GM21526 (cell line): ENCODE measurements around the gene WDR20.

ENCODE experiments used
- ATAC-seq: cut with Tn5 transposase; IDR thresholded peaks from one replicate; pipeline ENCODE4 v1.9.1; 2021; ENCODE audit warnings: moderate library complexity; ENCODE audit not compliant: unreplicated experiment, low FRiP score

WDR20 gene

GRCh38 chr14:102215071-102215470 is 75.4 kb downstream of the WDR20 start:
- no peak for ATAC-seq

DNA sequence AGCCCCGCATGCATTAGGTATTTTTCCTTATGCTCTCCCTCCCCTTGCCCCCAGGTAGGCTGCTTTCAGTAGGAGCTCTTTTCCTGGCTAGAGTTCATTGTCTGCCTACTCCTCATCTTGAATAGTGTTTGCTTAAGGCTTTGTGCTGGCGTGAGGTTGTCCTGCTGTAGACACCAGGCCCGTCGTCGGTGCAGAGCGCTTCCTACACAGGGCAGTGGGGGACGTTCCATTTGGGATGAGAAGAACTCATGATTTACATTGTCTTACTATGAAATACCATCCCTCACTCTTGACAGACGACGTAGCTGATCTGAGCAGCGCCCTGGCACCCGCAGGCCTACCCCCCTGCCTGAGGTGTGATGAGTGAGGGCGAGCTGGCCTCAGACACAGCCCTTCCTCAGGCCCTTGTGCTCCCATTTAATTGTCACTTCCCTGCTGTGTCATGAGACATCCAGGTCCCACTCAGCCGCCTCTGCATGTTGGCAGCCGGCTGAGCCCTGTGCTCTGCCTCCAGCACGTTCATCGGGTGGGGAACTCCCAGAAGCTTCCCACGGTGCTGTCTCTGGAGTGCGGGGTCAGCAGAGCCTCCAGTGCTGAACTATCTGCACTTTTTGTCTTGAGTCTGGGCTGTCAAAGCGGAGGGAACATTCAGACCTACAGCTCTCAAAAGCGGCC is 76.0 kb downstream of the WDR20 start:
- no peak for ATAC-seq

GRCh38 chr14:102217399-102217798 is 77.7 kb downstream of the WDR20 start:
- no peak for ATAC-seq

- no peak for ATAC-seq
Observed at GRCh38 chr14:102217987-102218421, 78.3 kb downstream of the WDR20 start.

GRCh38 chr14:102218688-102219087 is 79.0 kb downstream of the WDR20 start:
- ATAC-seq = no peak

DNA sequence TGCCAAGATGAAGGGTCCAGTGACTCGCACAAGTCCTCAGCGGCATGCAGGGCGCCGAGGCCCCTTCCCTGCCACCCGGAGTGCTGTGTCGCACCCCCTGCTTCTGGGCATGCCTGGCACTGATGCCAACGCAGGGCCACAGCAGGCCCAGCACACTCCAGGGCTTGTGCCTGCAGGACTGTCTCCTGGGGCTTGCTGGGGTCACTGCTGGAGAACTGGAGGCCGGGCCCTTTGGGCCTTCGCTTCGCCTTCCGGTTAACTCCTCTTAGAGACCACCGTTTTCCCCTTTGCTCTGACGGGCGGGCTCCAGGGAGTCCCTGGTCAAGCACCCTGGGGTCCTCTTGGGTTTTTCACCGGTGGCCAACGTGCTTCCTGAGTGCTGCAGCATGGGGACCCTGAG is 79.6 kb downstream of the WDR20 start:
- no peak for ATAC-seq

DNA sequence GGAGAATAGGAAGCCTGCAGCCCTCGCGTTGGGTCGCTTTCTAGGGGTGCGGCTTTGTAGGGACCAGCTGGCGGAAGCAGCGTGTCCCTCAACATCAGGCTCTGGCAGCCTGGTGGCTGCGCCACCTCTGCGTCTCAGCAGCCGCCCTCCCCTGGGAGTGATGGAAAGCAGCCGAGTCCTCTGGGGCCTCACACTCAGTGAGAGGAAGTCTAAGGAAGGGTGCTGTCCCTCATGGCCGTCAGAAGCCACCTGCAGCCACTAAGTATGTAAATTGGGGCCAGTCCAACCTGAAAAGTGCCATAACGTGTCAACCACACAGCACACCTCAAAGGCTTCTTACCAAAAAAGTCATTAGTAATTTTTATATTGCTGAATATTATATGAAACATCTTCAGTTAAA is 80.3 kb downstream of the WDR20 start:
- ATAC-seq = peak; percentile 73

DNA sequence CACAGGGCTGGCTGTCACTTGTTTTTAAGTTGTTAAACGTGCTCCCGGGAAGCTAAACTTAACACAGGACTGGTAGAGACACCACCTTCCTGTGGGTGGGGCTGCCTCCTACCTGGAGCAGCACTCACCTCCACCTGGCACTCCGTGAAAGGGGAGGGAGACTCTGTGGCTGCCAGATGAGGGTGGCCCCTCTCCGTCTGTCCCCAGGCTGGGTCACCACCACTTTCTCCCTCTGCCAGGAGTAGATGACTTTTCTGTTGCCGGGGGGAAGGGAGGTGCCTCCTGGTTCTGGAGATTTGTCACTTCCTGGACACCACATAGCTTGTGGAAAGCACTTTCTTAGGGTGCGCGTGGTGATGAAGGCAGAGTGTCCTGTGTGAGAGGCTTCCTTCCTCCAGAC is 81.3 kb downstream of the WDR20 start:
- ATAC-seq = no peak

DNA sequence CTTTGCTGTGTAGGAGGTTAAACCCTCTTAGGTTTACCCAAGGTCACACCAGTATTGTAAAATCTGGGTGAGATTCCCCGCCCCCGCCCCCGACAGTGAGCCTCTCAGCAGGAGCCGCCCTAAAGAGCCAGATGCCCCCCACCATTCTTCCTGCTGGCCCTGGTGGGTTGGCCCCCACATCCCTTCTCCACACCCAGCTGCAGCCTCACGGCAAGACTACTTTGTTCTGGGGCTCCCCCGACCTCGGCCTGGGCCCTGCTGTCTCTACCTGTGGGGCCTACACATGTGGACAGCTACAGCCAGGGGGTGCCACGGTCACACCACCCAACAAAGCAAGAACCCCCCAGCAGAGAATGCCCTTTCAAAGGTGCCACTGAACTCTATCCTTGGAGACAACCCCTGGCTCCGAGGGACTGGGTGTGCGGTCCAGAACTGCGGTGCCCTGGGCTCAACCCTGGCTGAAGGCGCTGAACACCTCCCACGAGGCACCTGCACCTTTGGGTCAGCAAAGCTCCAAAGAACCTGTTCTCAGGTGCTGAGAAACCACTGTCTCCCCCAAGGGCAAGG is 82.4 kb downstream of the WDR20 start:
- no peak for ATAC-seq

- no peak for ATAC-seq
Observed at GRCh38 chr14:102222751-102223150, 83.1 kb downstream of the WDR20 start.

DNA sequence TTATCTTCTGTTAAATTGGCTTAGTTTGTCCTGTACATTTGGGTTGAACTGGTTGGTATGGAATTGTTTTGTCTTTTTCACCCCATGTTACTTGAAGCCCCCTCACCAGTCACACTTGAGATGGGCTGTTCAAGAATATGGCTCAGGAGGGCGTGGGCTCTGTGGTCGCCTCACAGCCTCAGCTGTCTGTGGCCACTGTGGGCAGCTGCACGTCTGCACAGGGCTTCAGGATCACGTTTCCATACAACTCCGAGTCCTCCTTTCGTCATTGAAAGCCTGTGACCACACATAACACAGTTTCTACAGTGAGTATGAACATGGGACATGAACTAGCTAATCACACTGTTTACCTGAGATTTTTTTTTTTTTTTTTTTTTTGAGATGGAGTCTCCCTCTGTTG is 84.0 kb downstream of the WDR20 start:
- ATAC-seq = no peak

DNA sequence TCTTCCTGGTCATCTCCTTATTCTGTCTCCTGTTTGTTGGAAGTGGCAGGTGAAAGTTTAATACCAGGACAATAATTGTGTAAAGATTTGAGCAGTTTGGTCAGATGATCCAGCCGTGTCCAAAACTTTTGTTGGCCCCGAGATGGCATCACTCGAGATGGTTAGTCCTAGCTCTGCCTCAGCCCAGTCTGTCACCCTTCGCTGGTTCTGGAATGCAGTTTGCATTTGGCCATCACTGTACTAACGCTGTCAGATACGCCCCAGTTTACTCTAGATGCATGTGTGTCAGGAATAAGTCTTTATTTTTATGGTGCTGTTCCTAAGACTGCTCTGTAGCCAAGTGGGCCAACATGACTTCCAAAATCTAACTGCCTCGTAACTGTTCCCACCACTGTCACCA is 85.7 kb downstream of the WDR20 start:
- no peak for ATAC-seq

- no peak for ATAC-seq
Observed at GRCh38 chr14:102225936-102226335, 86.2 kb downstream of the WDR20 start.

GRCh38 chr14:102226356-102227125 is 86.8 kb downstream of the WDR20 start:
- ATAC-seq = no peak

GRCh38 chr14:102227184-102227964 is 87.7 kb downstream of the WDR20 start:
- ATAC-seq = no peak

- ATAC-seq = no peak
Observed at GRCh38 chr14:102229071-102229738, 89.5 kb downstream of the WDR20 start.

- no peak for ATAC-seq
Observed at GRCh38 chr14:102229739-102230092, 90.0 kb downstream of the WDR20 start.

DNA sequence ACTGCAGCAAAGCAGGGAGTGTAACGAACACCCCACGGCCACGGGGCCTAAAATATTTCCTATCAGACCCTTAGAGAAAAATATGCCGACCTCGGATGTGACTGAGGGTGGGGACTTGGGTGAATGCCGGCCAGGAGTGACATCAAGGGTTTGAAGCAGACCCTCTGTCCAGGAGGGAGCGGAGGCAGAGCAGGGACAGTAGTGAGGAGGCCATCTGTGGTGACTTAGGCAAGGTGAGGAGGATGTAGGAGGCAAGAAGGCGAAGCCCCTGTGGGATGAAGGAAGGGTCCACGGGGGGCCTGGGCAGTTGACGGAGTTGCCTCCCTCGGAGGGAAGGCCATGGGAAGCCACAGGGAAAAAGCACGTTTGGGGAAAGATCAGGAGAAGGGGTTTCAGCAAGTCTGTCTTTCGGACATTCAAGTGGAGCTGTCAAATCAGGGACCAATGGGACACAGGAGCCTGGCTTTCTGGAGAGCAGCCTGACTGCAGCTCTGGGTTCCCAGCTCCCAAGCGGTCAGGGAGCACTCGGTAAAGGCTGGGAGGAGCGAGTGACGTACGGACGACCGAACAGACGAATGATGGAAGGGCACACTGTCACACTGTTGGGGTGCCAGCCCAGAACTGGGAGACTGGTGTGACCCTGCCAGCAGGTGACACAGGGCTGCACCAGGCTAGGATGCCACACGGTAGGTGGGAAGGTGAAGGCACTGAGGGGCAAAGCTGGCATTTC is 90.9 kb downstream of the WDR20 start:
- no peak for ATAC-seq

GRCh38 chr14:102231476-102232347 is 92.0 kb downstream of the WDR20 start:
- no peak for ATAC-seq
